ENCODE measurements around the gene IFNA16. TPM values are rescaled to one million over a fixed set of nuclear protein-coding genes. Genes with fewer than 3 reads are reported as not detected.

The IFNA16 gene
- polyA plus RNA-seq, 1 donor from 2014 or later, result not detected

Other genes starting within 250 kb of the IFNA16 start
- 4.4 TPM for gene HACD4, start 185.7 kb downstream of the IFNA16 start, polyA plus RNA-seq
- gene IFNB1, start 139.4 kb downstream of the IFNA16 start, polyA plus RNA-seq, result not detected
- not detected for gene IFNW1, start 75.5 kb downstream of the IFNA16 start, polyA plus RNA-seq
- not detected for gene IFNA21, start 50.7 kb downstream of the IFNA16 start, polyA plus RNA-seq
- not detected for gene IFNA4, start 29.7 kb downstream of the IFNA16 start, polyA plus RNA-seq
- gene IFNA7, start 15.1 kb downstream of the IFNA16 start, polyA plus RNA-seq, result not detected
- not detected for gene IFNA10, start 10.2 kb downstream of the IFNA16 start, polyA plus RNA-seq
- gene IFNA17, start 10.9 kb upstream of the IFNA16 start, polyA plus RNA-seq, result not detected
- gene IFNA14, start 22.7 kb upstream of the IFNA16 start, polyA plus RNA-seq, result not detected
- not detected for gene IFNA5, start 88.0 kb upstream of the IFNA16 start, polyA plus RNA-seq
- gene KLHL9, start 118.1 kb upstream of the IFNA16 start, polyA plus RNA-seq, result 8.4 TPM
- not detected for gene IFNA6, start 133.6 kb upstream of the IFNA16 start, polyA plus RNA-seq
- not detected for gene IFNA13, start 150.7 kb upstream of the IFNA16 start, polyA plus RNA-seq
- not detected for gene IFNA2, start 168.1 kb upstream of the IFNA16 start, polyA plus RNA-seq
- not detected for gene IFNA8, start 191.8 kb upstream of the IFNA16 start, polyA plus RNA-seq
- 0.38 TPM for gene IFNA1, start 223.1 kb upstream of the IFNA16 start, polyA plus RNA-seq